Vagina (tissue), 2 donors: ENCODE measurements around the gene CCDC33.

Experiments
- POLR2A ChIP-seq, 2 donors: fragments of 450-650 bp; IDR thresholded peaks; one replicate each; pipeline ENCODE4 v1.6.1; 2017; ENCODE audit warnings: antibody characterized with exemption in 2 of 2, mild to moderate bottlenecking in 2 of 2, moderate library complexity in 2 of 2
- POLR2AphosphoS5 ChIP-seq, 2 donors: sonication (generic); formaldehyde crosslinking; IDR thresholded peaks; one replicate each; pipeline ENCODE4 v1.9.0; 2017; ENCODE audit warnings: antibody characterized with exemption in 2 of 2, mild to moderate bottlenecking in 2 of 2, low read depth in 1 of 2; ENCODE audit not compliant: insufficient read depth in 1 of 2
- TF ChIP-seq, protein P1 (sequence below), 3 experiments: fragments of 450-650 bp in 2 of 3; fragments of 200-600 bp in 1 of 3; sonication (generic) in 1 of 3; IDR thresholded peaks; one replicate each; pipeline ENCODE4 v1.5.1; 2017 to 2019; ENCODE audit warnings: antibody characterized with exemption in 3 of 3, mild to moderate bottlenecking in 2 of 3, moderate library complexity in 2 of 3

- TF ChIP-seq, protein P1, sequence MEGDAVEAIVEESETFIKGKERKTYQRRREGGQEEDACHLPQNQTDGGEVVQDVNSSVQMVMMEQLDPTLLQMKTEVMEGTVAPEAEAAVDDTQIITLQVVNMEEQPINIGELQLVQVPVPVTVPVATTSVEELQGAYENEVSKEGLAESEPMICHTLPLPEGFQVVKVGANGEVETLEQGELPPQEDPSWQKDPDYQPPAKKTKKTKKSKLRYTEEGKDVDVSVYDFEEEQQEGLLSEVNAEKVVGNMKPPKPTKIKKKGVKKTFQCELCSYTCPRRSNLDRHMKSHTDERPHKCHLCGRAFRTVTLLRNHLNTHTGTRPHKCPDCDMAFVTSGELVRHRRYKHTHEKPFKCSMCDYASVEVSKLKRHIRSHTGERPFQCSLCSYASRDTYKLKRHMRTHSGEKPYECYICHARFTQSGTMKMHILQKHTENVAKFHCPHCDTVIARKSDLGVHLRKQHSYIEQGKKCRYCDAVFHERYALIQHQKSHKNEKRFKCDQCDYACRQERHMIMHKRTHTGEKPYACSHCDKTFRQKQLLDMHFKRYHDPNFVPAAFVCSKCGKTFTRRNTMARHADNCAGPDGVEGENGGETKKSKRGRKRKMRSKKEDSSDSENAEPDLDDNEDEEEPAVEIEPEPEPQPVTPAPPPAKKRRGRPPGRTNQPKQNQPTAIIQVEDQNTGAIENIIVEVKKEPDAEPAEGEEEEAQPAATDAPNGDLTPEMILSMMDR (IDR thresholded peaks at IDR 0.05) = no peak
- TF ChIP-seq POLR2A (IDR thresholded peaks at IDR 0.05) = no peak
- TF ChIP-seq POLR2AphosphoS5 (IDR thresholded peaks at IDR 0.05; ENCODE audit: insufficient read depth in 1 of 2, low read depth in 1 of 2) = no peak
Measured at GRCh38 chr15:74319138-74319460, 83.0 kb downstream of the CCDC33 start.
